Hepatocyte (in vitro differentiated cells): Measurements from ENCODE around the gene D2HGDH.

Experiments used
- CTCF ChIP-seq: fragments of 200-600 bp; sonication (generic); IDR thresholded peaks from 2 replicates; pipeline ENCODE4 v1.5.1; 2016; ENCODE audit warnings: antibody characterized with exemption, mild to moderate bottlenecking; ENCODE audit not compliant: poor library complexity
- EZH2 ChIP-seq: fragments of 200-600 bp; sonication (generic); IDR thresholded peaks from 2 replicates; pipeline ENCODE4 v1.6.1; 2016; ENCODE audit warnings: antibody characterized with exemption, mild to moderate bottlenecking, borderline replicate concordance
- EZH2phosphoT487 ChIP-seq: fragments of 200-600 bp; sonication (generic); IDR thresholded peaks from one replicate; pipeline ENCODE4 v1.6.1; 2018; ENCODE audit warnings: antibody characterized with exemption, mild to moderate bottlenecking, low read depth, moderate library complexity; ENCODE audit not compliant: unreplicated experiment, severe bottlenecking

GRCh38 chr2:241702155-241703031 lies 32.0 kb upstream of the D2HGDH start:
- TF ChIP-seq CTCF (peak; percentile 44), EZH2 (no peak), EZH2phosphoT487 (no peak)
